Testis (tissue), 2 donors: ENCODE measurements around the gene SNAP47.

Experiments
- POLR2A ChIP-seq: fragments of 450-650 bp; IDR thresholded peaks from one replicate; pipeline ENCODE4 v1.6.1; 2017; ENCODE audit warnings: antibody characterized with exemption, mild to moderate bottlenecking, moderate library complexity
- TF ChIP-seq, protein P1 (sequence below), 3 experiments: fragments of 450-650 bp in 2 of 3; fragments of 200-600 bp in 1 of 3; sonication (generic) in 1 of 3; IDR thresholded peaks; one replicate each; pipeline ENCODE4 v1.5.1; 2016 to 2019; ENCODE audit warnings: antibody characterized with exemption in 3 of 3, mild to moderate bottlenecking in 2 of 3, moderate library complexity in 1 of 3

DNA sequence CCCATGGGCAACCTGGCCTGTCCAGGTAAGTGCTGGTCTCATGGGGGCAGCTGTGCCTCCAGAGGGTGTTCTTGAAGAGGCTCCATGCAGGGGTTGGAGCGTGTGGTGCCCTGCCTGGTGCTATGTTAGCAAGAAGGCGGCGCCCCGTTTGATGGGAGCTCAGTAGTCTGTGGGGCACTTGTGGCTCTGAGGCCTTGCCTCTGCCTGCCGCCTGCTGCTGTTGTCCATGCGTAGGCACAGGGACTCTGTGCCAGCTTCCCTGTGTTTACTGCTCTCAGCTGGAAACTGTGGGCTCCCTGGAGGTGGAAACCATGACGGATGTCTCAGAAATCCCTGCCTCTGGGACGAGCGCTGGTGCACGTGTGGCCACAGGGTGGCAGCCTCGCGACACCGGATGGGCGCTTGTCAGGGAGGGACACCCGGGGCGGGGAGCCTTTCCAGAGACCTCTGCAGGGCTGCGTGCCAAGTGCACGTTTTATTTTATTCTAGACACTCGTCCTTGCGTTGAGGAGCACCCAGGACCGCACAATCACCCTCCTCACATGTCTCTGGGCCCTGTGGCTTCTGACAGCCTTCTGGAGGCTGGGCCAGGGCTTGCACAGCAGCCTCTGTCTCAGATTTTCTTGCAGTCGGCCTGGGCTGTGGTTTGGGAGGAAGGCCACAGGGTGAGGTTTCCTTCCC, 27.1 kb downstream of the SNAP47 start:
- TF ChIP-seq, protein P1, sequence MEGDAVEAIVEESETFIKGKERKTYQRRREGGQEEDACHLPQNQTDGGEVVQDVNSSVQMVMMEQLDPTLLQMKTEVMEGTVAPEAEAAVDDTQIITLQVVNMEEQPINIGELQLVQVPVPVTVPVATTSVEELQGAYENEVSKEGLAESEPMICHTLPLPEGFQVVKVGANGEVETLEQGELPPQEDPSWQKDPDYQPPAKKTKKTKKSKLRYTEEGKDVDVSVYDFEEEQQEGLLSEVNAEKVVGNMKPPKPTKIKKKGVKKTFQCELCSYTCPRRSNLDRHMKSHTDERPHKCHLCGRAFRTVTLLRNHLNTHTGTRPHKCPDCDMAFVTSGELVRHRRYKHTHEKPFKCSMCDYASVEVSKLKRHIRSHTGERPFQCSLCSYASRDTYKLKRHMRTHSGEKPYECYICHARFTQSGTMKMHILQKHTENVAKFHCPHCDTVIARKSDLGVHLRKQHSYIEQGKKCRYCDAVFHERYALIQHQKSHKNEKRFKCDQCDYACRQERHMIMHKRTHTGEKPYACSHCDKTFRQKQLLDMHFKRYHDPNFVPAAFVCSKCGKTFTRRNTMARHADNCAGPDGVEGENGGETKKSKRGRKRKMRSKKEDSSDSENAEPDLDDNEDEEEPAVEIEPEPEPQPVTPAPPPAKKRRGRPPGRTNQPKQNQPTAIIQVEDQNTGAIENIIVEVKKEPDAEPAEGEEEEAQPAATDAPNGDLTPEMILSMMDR (IDR thresholded peaks at IDR 0.05): peak; percentile 71 to 83 (median 83)
- TF ChIP-seq POLR2A: no peak
